GM10847 (cell line): ENCODE measurements around the gene MEF2B.

Source experiments
- POLR2A ChIP-seq: IDR thresholded peaks from 2 replicates; pipeline ENCODE4 v1.6.1; 2011; ENCODE audit not compliant: insufficient read length; ENCODE audit errors: extremely low read depth

The MEF2B gene

DNA sequence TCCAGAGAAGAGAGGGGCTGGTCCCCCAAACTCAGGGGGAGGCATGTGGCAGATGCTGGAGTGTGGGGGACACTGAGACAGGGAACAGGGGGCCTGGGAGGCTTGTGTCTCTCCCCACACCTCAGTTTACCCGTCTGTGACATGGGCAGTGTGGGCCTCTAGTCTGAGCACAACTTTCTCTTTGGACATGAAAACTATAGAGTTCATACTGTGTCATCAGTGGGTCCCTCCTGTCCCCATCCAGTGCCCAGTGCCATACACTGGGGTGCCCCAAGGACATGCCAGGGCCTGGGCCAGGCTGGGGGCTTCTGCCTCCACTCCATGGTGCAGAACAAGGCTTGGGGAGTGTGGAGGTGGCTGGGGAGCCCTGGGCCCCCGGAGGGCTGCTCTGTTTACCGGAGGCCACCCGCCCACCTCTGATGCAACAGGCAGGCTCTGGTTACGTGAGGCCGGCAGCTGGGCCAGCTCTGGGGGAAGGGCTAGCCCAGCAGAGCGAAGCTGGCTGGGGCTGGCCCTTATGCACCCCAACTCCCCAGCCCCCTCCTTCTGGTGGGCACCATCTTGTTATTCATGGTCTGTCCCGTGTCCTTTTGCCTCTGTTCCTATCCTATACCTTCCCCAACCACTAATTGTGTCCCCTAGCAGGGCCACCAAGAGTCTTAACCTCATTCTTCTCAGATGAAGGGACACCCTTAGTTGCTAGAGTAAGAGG lies 1.9 kb upstream of the MEF2B start:
- TF ChIP-seq POLR2A: no peak

DNA sequence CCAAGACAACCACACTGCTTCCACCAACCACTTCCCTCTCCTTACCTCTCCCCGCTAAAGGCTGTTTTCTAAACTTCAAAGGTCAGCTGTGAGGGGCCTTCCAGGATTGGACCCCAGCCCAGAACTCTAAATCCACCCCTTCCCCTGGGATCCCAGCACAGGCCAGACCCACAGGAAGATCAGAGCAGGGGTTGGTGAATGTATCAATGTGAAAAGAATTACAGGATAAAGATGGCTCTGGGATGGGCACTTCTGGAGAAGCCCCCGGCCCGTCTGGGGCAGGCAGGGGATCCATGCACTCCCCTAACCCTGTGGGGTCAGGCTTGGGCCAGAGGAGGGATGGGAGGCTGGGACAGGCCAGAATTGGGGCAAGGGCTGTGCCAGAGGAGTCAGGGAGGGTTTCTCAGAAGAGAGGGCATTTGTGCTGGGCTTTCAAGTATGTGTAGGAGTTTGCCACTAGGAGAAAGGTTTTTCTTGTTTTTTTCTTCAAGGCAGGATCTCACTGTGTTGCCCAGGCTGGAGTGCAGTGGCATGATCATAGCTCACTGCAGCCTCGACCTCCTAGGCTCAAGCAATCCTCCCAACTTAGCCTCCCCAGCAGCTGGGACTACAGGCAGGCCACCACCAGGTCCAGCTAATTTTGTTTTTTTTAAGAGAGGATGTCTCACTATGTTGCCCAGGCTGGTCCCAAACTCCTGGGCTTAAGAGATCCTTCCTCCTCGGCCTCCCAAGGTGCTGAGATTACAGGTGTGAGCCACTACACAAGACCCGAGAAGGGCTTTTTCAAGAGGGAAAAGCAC lies 1.0 kb upstream of the MEF2B start:
- no peak for TF ChIP-seq POLR2A

DNA sequence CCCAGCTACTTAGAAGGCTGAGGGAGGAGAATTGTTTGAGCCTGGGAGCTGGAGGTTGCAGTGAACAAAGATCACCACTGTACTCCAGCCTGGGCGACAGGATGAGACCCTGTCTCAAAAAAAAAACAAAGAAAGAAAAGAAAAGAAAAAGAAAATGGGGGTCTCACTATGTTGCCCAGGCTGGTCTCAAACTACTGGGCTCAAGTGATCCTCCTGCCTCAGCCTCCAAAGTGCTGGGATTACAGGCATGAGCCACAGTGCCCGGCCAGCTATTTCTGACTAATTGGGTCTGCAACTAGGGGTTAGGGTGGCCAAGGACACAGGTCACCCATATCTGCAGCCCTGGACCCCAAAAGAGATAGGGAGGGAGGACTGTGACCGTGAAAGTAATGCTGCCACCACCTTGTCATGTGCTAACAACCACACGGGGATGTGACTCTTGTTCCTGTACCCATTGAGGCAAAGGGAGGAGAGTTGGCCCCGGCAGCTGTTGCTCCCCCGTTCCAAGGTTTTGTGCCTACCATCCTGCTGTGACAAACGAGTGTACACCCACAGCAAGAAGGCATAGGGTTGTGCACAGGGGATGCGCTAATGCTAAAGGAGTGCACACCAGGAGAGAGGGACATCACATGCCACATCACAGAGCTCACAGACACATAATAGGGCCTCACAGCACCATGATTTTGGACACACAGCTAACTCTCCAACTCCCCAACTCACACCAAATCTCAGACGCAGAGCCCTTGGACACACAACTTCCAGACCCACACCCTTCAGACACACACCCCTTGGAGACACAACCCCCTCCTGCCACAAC lies 619 bp downstream of the MEF2B start:
- TF ChIP-seq POLR2A: no peak

DNA sequence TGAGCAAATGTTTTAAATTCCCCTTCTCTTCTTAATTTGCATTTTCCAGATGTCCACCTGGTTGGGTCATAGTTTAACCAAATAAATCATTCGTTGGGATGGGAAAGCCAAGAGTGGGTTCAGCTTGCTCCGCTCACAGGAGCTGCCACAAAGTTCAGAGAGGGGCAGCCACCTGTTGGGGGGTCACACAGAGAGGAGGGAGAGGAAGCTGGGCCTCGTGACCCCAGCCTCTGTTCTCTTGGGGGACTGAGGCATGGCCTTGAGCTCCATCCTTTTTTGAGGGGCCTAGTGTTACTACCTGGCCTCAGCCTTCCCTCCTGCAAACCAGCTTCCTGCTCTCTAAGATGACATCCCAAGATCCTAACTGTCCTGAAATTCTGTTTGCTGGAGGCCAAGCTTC lies 2.5 kb downstream of the MEF2B start:
- no peak for TF ChIP-seq POLR2A

DNA sequence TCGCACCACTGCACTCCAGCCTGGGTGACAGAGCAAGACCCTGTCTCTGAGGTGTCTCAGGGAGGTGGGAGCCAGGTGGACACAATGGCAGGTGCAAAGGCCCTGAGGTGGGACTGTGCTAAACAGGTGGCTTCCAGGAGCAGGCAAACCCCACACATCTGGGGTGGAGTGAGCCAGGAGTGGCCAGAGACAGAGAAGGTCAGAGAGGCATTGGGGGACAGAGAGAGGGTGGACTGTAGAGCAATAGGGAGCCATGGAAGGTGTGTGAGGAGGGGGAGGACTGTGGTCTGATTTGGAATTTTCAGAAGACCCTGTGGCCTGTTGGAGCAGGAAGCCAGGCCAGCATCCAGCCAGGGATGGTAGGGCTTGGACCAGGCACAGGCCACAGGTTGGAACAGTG lies 4.7 kb downstream of the MEF2B start:
- no peak for TF ChIP-seq POLR2A

DNA sequence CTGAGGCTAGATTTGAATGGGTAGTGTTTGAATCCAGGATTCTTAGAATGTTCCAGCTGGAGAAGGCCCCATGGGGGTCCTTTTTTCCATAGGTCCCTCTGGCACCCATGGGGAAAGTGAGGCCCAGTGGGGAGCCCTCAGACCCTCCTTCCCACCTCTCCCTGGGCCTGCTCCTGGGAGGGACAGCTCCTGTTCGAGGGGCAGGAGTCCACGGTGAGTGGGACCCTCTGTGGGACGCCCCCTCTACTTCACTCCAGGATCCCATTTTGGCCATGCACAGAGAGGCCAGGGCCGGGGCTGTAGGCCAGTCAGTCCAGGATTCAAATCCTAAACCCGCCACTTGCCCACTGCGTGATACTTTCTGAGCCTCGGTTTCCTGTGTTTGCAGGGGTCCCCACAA lies 7.6 kb downstream of the MEF2B start:
- TF ChIP-seq POLR2A: no peak

DNA sequence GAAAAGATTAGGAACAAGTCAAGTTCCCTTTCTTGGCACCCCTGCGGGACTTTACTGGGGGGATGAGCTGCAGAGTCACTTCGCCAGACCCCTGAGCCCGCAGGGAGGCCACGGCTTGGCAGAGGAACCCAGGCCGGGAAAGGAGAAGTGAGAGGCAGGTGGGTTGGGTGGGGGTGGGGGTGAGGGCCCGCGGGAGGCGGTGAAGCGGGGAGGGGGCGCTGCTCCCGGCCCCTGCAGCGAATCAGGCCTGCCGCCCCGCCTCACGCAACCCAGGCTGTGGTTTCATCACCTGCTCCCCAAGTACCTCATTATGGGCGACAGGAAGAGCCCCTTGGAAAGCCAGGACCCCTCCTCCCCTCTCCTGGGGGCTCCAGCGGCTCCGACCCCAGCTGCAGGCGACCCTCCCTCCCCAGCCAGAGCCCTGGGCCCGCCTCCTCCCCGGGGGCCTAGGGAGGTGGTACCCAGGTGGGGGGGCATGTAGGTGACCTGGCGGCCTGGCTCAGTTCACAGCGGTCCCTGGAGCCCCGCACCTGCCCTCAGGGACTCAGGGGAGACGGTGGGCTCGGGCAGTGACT lies 9.5 kb downstream of the MEF2B start:
- no peak for TF ChIP-seq POLR2A

DNA sequence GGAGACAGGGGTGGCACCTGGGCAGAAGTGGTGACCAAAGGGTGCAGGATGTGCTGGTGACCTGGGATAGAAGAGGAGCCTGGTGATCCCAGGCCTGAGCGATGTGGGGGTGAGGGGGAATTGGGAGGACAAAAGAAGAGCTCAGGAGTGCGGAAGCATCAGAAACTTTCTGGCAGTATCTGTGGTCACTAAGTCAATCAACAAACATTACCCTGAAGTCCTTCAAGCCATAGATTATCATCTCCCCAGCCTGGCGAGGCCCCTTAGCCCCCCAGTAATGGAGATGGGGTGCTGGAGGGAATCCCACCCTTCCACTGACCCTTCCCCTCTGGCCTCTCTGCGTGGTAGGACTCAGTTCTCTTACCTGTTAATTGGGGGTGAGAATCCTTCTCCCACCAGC lies 10.5 kb downstream of the MEF2B start:
- no peak for TF ChIP-seq POLR2A

DNA sequence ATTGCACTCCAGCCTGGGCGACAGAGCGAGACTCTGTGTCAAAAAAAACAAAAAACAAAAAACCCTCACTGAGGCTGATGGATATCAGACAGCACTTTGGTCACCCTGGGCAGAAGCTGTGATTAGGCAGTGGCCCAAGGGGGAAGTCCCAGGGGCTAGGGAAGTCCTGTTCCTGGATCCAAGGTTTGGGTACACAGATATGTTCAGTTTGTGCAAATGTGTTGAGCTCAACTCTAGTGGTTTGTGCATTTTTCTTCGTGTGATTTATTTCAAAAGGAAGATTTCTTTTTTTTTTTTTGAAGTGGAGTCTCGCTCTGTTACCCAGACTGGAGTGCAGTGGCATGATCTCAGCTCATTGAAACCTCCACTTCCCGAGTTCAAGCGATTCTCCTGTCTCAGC lies 12.3 kb downstream of the MEF2B start:
- no peak for TF ChIP-seq POLR2A

DNA sequence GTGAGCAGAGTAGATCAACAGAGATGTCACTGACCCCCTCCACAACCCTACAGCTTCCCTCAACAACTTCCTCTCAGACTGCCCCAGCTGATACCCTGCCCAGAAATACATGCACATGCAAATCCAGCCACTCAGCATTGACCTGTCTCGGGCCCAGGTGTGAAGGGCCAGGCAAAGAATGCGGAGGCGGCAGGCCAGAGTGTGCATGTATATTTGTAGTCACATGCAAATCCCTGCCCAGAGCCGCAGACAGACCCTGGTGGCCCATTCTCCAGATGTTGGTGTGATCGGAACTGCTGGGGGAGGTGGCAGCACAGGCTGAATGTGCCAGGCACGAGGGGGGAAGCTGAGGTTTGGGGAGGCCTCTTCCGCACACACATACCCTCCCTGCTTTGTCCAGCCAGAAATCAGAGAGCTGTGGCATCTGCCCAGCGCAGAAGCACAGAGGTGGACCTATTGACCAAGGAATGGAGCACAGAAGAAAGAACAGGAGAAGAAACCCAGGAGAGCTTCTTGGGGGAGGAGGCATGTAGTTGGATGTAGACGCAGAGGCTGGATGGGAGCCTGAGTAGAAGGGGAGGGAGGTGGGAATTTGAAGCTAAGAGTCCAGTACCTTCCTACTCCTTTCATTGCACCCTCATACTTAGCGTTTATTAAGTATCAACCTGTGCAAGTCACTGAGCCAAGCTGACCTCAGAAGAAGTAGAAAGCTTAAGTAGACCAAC lies 14.4 kb downstream of the MEF2B start:
- TF ChIP-seq POLR2A: no peak

DNA sequence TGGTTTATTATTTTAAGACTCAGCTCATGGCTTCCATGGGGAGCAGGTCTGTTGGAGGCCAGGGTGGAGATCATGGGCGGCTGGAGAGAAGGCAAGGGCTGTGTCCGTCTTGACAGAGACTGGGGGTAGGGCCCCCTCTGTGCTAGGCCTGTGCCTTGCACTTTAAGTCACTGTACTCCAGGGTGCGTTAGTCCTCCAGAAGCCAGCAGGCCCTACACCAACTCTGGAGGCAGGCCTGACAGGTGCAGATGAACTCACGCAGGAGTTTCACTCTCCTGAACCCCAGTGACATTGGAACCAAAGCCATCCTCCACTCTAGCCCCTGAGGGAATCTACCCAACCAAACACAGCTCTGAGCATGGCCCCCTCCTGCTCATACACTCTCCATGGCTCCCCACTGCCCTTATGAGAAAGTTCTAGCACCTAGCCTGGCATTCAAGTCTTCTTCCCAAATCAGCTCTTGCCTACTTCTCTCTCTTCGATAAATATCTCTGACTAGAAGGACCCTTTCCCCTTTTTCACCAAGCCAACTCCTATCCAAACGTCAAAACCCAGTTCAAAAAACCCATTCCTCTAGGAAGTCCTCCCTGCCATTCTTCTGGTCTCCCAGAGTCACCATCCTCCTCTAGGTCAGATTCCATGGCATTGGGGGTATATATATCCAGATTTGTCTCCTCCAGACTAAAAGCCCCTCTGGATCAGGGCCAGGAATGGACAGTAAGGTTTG lies 15.1 kb downstream of the MEF2B start:
- TF ChIP-seq POLR2A: no peak

DNA sequence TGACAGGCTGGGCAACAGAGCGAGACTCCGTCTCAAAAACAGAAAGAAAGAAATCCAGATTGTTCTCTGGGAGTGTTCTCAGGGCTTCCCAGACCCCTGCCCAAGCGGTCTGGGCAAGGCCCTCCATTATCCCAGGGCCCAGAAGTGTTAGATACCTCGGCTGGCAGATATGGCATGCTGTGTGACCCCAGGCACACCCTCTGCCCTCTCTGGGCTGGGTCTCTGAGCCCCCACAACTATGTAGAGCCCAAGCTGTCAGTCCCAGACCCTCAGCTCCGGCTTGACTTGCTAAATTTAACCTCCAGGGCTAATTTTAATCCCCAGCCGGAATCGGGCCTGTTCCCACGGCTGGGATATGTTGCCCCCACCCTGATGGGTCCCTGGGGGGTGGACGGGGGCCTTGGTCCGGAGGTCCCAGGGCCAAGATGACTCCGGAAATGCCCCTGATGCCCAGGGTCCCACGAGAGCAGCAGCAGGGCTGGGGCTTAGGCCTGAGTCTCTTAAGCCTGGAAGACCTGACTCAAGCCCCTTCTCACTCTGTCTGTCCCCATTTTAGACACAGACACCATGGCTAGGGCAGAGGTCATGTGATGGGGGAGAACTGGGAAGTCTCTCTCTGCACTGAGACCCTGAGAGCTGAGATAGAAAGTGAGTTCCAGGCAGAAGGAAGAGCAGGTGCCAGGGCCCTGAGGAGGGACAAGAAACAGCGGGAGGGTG lies 17.2 kb downstream of the MEF2B start:
- TF ChIP-seq POLR2A: no peak

DNA sequence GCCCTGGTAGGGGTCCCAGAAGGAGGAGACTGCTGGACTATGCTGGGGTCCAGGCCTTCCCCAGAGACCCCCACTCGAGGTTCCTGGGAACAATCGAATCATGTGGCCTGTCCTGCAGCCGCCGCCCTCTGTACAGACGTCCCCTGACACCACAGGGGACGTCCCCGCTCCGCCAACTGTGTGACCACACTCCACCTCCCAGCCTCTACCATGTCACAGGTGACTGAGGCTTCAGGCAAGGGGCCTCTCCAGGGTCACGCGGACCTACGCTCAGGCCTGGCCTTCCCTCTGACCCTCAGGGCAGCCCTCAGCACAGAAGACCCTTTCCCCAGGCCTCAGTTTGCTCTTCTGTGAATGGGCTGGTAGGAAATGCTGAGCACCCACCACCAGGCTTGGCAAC lies 18.6 kb downstream of the MEF2B start:
- TF ChIP-seq POLR2A: no peak

DNA sequence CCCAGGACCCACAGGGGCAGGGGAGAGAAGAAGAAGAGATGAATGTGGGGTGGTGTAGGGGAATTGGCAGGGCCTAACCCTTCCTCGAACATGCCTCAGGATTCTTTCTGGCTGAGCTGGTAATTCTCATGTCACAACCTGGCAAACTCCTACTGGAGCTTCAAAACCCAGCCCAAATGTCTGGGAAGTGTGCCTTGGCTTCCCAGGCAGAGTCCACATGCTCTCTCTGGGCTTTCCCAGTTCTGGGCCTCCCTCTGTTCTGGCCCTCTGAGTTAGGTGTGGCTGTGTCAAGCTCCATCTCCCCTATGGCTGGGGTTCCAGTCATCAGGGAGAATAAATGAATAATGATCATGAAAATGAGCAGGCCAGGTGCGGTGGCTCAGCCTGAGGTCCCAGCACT lies 20.6 kb downstream of the MEF2B start:
- TF ChIP-seq POLR2A: no peak

DNA sequence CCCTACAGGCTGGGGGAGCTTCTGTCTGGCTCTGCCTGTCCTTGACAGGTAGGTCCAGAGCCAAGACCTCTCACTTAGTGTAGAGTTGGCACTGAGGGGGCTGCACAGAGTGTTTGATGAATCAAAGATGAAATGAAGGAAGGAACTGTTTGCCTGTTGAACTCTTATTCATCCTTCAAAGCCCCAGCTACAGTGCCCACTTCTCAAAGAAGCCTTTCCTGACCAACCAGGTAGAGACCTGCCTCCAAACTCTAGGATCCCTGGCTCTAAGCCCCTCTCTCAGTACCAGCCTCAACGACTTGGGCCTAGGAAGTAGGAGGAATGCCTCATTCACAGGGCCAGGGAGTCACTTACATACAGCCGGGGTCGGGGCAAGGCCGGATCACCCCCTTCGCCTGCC lies 22.7 kb downstream of the MEF2B start:
- TF ChIP-seq POLR2A: no peak
